NCI-H2029 (cell line): ENCODE results near the gene ROCK2.

Experiments used
- DNase-seq: peaks from one replicate; lab custom pipeline; 2025; lab: John Stamatoyannopoulos, UW

ROCK2 gene

GRCh38 chr2:11344342-11344955 is at the start of gene ROCK2:
Gene ROCK2, minus strand, starts transcription at chr2:11344636. Its CDS starts 500 bp downstream, at chr2:11344136.
- peak; percentile 51 for DNase-seq

- no peak for DNase-seq
These were observed 49.3 kb upstream of the ROCK2 start for GRCh38 chr2:11393711-11394236.

- DNase-seq = no peak
These were observed 47.5 kb upstream of the ROCK2 start for GRCh38 chr2:11391942-11392266.

GRCh38 chr2:11390399-11390658 is 45.9 kb upstream of the ROCK2 start:
- DNase-seq = no peak

- no peak for DNase-seq
These were observed 45.3 kb upstream of the ROCK2 start for GRCh38 chr2:11389551-11390398.

GRCh38 chr2:11389052-11389420 is 44.6 kb upstream of the ROCK2 start:
- DNase-seq = no peak

- no peak for DNase-seq
These were observed 44.0 kb upstream of the ROCK2 start for GRCh38 chr2:11388262-11389051.

GRCh38 chr2:11387843-11388242 is 43.4 kb upstream of the ROCK2 start:
- DNase-seq = no peak

GRCh38 chr2:11387100-11387390 is 42.6 kb upstream of the ROCK2 start:
- no peak for DNase-seq

- no peak for DNase-seq
These were observed 41.4 kb upstream of the ROCK2 start for GRCh38 chr2:11385847-11386246.

- no peak for DNase-seq
These were observed 40.8 kb upstream of the ROCK2 start for GRCh38 chr2:11385216-11385615.

GRCh38 chr2:11379558-11379957 is 35.1 kb upstream of the ROCK2 start:
- DNase-seq = no peak

GRCh38 chr2:11377928-11378545 is 33.6 kb upstream of the ROCK2 start:
- DNase-seq = no peak

- no peak for DNase-seq
These were observed 31.6 kb upstream of the ROCK2 start for GRCh38 chr2:11376071-11376470.

GRCh38 chr2:11375689-11376027 is 31.2 kb upstream of the ROCK2 start:
- no peak for DNase-seq

- DNase-seq = no peak
These were observed 30.7 kb upstream of the ROCK2 start for GRCh38 chr2:11375025-11375688.

- DNase-seq = no peak
These were observed 28.7 kb upstream of the ROCK2 start for GRCh38 chr2:11373096-11373495.

GRCh38 chr2:11371092-11371937 is 26.9 kb upstream of the ROCK2 start:
- DNase-seq = no peak

GRCh38 chr2:11370377-11371091 is 26.1 kb upstream of the ROCK2 start:
- DNase-seq = peak; percentile 91

- DNase-seq = no peak
These were observed 23.7 kb upstream of the ROCK2 start for GRCh38 chr2:11368059-11368572.
